Thyroid gland (tissue), 4 donors: Measurements from ENCODE around the gene GOLGA6D. TPM values are rescaled to one million over a fixed set of nuclear protein-coding genes. Genes with fewer than 3 reads are reported as not detected.
A peak's percentile ranks its signal among the peaks of the same experiment; 100 is the strongest.
"Not testable (repeated sequence)": the region's sequence is repeated elsewhere in the genome, so short reads cannot be mapped to it uniquely, and the experiment has no call there.

Source experiments
- DNase-seq, 2 donors: peaks; one replicate each; pipeline ENCODE4 v3.0.0-alpha.2; 2019
- H3K27ac ChIP-seq, 3 donors: fragments of 200-600 bp; sonication (generic); 1 replicate in 2 of 3; 2 replicates in 1 of 3; pipeline ENCODE4 v1.5.1; 2016 to 2019; ENCODE audit warnings: mild to moderate bottlenecking in 1 of 3, moderate library complexity in 1 of 3
- H3K27me3 ChIP-seq: fragments of 200-600 bp; sonication (generic); one replicate; pipeline ENCODE4 v1.5.1; 2019
- H3K36me3 ChIP-seq, 2 donors: fragments of 200-600 bp; sonication (generic); one replicate each; pipeline ENCODE4 v1.5.1; 2016 to 2019
- H3K4me1 ChIP-seq, 2 donors: fragments of 200-600 bp; sonication (generic); one replicate each; pipeline ENCODE4 v1.5.1; 2017 to 2019
- H3K4me3 ChIP-seq, 3 donors: fragments of 200-600 bp; sonication (generic); replicated peaks in 1 of 3; 1 replicate in 2 of 3; 2 replicates in 1 of 3; pipeline ENCODE4 v1.5.1; 2016; ENCODE audit warnings: mild to moderate bottlenecking in 1 of 3
- H3K9me3 ChIP-seq: fragments of 200-600 bp; sonication (generic); one replicate; pipeline ENCODE4 v1.5.1; 2017
- WGBS, 2 donors: methylation state at CpG; one replicate each; pipeline ENCODE4 v1.1.5; 2017; 5-methylcytosine and 5-hydroxymethylcytosine counted together
- intact Hi-C: fragments of 100-400 bp; cut with DNase I; formaldehyde crosslinking; loops from one replicate; pipeline ENCODE4 v1.15.1; 2023
- total RNA-seq, 4 donors: library from RNA; depleted of rRNA; stranded (reverse); fragments of >200 nt; gene quantifications; one replicate each; pipeline ENCODE4 v1.2.3, GENCODE V29; 2016
- TF ChIP-seq, protein P1 (sequence below), 6 experiments: fragments of 200-600 bp in 3 of 6; fragments of 450-650 bp in 3 of 6; sonication (generic) in 3 of 6; IDR thresholded peaks; one replicate each; pipeline ENCODE4 v1.5.1; 2016 to 2019; ENCODE audit warnings: antibody characterized with exemption in 6 of 6, mild to moderate bottlenecking in 2 of 6, inconsistent platforms in 1 of 6, moderate library complexity in 1 of 6

The GOLGA6D gene
- total RNA-seq, 4 donors from 2014 or later, result not detected

DNA sequence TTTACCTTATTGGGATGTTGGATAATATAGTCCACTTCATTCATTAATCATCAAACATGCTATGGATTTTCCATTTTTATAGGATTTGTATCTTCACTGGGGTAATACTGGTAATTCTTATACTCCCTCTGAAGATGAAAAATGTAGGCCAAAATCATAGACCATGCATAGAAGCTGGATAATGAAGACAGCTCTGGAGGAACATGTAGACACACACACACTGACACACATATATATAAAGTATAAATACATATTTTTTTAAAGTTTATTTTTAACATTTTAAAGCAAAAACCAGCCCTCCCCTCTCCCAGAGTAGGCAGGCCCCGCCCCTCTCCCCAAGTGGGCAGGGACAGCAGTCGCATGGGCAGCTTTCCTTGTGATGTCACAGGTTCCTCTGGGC is 24.6 kb upstream of the GOLGA6D start, which contains the start of gene GOLGA6C:
GOLGA6C (plus strand) TSS at position 301 of the 400 bp plus-strand sequence. CDS start 265 bp downstream, outside the sequence.
- H3K27ac ChIP-seq, H3K9me3 ChIP-seq, H3K4me1 ChIP-seq, DNase-seq, H3K36me3 ChIP-seq, H3K27me3 ChIP-seq, intact Hi-C loops, H3K4me3 ChIP-seq: not testable (repeated sequence)
- WGBS, 2 donors, result no CpG with 5 or more reads among the region's 2 CpGs

DNA sequence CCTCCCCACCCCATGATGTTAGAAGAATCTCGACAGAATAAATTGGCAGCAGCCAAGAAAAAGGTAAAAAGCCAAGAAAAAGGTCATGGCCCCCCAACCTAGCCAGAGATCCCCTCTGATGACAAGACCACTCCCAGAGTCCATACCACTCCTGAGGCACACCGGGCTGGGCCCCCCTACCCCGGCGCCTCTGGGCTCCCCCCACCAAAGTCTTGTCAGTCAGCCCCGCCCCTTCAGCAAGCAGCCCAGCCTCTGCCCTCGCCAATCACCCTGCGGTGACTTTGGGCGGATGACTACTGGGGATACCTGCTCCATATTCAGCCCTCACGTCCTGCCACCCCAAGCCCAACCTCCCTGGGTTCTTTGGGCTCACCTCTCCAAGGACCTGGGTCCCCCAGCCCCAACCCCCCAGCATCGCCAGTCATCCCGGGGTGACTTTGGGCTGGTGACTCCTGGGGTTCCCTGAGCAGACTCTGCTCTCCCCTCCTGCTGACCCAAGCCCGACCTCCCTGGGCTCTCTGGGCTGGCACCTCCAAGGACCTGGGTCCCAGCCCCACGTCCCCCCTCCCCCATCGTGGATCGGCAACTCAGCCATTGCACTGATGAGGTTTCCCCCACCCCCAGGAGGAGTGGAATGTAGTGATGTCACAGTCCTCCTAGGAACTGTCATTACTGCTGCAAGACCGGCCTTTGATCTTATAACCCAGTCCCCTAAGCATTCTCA is 23.9 kb upstream of the GOLGA6D start:
- H3K4me3 ChIP-seq, H3K27ac ChIP-seq, H3K36me3 ChIP-seq, DNase-seq, H3K27me3 ChIP-seq, H3K9me3 ChIP-seq, intact Hi-C loops, H3K4me1 ChIP-seq: not testable (repeated sequence)
- WGBS, 2 donors, result no CpG with 5 or more reads among the region's 16 CpGs

DNA sequence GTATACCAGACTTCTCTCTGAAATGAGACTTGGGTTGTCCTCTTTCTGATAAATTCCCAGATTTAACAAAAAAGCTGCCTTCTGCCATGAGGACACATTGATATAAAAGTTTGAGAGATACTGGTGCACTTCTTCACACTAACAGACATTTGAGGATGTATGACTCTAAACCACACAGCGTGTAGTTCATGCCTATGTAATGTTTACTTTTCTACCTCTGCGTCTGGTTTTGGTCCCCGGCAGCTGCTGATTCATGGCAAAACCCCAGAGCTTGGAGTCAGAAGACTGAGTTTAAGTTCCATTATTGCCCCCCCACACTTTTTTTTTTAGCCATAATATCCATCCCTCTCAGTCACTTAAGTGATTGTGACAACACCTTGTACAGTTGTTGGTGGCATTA is 22.8 kb upstream of the GOLGA6D start:
- H3K9me3 ChIP-seq, H3K4me1 ChIP-seq, H3K36me3 ChIP-seq, H3K4me3 ChIP-seq, H3K27ac ChIP-seq, H3K27me3 ChIP-seq, intact Hi-C loops, DNase-seq: not testable (repeated sequence)
- WGBS, 2 donors, result no CpG with 5 or more reads among the region's 3 CpGs

DNA sequence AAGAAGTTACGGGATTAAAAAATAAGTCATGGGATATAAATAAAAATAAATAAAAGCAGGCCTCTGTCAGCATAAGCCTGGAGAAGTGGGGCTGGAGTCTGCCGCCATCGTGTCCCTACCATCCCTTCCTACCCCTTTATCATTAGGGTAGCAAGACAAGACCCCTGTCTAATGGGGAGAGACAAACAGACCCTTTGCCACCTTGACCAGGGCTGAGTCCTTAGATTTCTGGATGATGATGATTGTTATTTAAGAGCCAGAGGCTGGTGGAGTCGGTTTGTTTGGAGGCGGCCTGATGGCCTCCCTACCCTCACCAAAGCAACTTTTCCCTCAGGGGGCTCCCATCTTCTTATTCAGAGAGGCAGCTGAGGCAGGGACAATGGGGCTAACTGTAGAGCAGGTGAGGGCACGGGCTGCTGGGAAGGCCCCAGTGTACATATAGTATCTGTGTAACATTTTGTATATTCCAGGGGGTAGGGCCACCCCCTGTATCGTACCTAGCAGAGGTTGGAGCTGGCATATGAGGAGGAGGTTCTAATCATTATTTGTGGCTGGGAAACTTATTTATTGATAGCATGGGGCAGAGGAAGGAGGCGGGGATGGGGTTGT is 8.8 kb upstream of the GOLGA6D start:
- intact Hi-C loops, result loop anchor here (10.0 kb wide), 1 partner anchor 949 kb away; no protein-coding TSS in a partner anchor
- not testable (repeated sequence) for H3K27me3 ChIP-seq
- 55 to 100% methylated on average over 1 of the region's 8 CpGs for WGBS, 2 donors

DNA sequence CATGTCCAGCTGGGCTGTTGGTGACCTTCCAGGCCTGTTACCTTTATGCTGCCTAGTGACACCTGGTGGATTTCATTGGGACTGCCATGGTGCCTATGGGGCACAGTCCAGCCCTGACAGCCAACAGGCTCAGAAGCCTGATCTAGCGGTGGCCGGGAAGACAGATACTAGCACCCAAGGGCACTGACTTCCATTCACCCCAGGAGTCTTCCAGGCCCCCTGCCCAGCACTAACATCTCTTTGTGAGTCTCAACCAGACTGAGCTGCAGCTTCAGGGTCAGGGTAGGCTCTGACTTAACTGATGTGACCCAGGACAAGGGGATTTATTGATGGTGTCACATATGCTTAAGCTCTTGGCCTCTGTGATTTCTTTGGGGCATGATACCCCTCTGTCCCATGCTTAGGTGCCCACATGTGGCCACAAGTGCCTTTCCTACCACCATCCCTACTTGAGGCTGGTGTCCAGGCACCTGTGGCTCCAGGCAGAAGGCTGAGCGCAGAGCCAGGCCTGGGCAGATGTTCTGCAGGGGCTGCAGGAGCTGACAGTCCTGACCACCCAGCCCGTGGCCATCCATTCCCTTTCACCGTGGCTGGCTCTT is 8.0 kb upstream of the GOLGA6D start:
- H3K27me3 ChIP-seq, H3K36me3 ChIP-seq, H3K4me3 ChIP-seq, H3K9me3 ChIP-seq, H3K4me1 ChIP-seq, H3K27ac ChIP-seq: not testable (repeated sequence)
- TF ChIP-seq, protein P1, sequence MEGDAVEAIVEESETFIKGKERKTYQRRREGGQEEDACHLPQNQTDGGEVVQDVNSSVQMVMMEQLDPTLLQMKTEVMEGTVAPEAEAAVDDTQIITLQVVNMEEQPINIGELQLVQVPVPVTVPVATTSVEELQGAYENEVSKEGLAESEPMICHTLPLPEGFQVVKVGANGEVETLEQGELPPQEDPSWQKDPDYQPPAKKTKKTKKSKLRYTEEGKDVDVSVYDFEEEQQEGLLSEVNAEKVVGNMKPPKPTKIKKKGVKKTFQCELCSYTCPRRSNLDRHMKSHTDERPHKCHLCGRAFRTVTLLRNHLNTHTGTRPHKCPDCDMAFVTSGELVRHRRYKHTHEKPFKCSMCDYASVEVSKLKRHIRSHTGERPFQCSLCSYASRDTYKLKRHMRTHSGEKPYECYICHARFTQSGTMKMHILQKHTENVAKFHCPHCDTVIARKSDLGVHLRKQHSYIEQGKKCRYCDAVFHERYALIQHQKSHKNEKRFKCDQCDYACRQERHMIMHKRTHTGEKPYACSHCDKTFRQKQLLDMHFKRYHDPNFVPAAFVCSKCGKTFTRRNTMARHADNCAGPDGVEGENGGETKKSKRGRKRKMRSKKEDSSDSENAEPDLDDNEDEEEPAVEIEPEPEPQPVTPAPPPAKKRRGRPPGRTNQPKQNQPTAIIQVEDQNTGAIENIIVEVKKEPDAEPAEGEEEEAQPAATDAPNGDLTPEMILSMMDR (IDR thresholded peaks at IDR 0.05), result peak; percentile 38 to 71 (median 62)
- 60 to 64% methylated on average over 5 of the region's 5 CpGs for WGBS, 2 donors
- DNase-seq, result peak; percentile 89 to 91
- intact Hi-C loops, result loop anchor here (10.0 kb wide), 1 partner anchor 950 kb away; no protein-coding TSS in a partner anchor

More for the DNA sequence above, 8.8 kb upstream of the GOLGA6D start:
- not testable (repeated sequence) for DNase-seq, H3K4me3 ChIP-seq, H3K36me3 ChIP-seq, H3K27ac ChIP-seq, H3K4me1 ChIP-seq, H3K9me3 ChIP-seq

DNA sequence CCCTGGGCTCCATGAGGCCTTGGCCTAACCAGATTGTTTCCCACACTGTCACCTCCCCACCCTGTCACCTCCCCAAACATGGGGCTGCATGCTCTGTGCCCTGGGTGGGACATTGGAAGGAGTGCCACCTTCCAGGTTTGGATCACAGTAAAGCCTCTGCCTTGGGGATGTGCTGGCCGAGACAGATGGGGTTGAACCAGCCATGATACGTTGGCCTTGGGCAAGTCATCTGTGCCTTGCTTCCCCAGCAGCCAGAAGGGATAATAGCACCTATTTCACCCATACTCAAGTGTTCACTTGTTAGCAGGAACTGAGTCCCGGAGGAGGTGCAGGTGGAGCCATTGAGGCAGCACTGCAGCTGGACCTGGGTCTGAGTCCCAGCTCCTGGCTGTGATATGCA is 7.0 kb upstream of the GOLGA6D start:
- H3K9me3 ChIP-seq, DNase-seq, H3K36me3 ChIP-seq, H3K4me1 ChIP-seq, H3K27me3 ChIP-seq, H3K27ac ChIP-seq, H3K4me3 ChIP-seq: not testable (repeated sequence)
- WGBS, 2 donors, result 70 to 83% methylated on average over 3 of the region's 3 CpGs
- intact Hi-C loops, result loop anchor here (10.0 kb wide), 1 partner anchor 951 kb away; no protein-coding TSS in a partner anchor

DNA sequence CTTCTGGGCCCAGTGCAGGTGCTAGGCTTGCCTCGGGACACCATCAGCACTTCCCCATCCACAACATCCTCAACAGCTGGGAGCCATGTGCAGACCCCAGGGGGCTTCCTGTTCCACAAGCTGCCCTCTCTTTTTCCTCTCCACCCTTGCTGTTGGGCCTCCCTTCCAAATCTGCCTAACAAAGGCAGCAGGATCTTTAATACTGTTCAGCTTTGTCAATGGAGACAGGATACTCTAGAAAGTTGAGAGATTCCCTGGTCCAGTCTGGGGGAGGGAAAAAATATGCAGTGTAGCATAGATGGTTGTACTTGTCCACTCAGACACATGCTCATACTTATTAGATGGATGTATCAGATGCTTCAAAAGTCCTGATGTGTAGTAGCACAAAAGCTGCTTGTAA is 4.1 kb upstream of the GOLGA6D start:
- H3K27ac ChIP-seq, DNase-seq, H3K4me3 ChIP-seq, H3K4me1 ChIP-seq, H3K27me3 ChIP-seq, H3K36me3 ChIP-seq, H3K9me3 ChIP-seq: not testable (repeated sequence)
- intact Hi-C loops, result loop anchor here (10.0 kb wide), 1 partner anchor 954 kb away; no protein-coding TSS in a partner anchor
- WGBS, 2 donors, result 33 to 50% methylated on average over 1 of the region's 1 CpG

DNA sequence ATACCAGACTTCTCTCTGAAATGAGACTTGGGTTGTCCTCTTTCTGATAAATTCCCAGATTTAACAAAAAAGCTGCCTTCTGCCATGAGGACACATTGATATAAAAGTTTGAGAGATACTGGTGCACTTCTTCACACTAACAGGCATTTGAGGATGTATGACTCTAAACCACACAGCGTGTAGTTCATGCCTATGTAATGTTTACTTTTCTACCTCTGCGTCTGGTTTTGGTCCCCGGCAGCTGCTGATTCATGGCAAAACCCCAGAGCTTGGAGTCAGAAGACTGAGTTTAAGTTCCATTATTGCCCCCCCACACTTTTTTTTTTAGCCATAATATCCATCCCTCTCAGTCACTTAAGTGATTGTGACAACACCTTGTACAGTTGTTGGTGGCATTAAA is 1.5 kb downstream of the GOLGA6D start:
- H3K4me1 ChIP-seq, H3K27ac ChIP-seq, intact Hi-C loops, H3K9me3 ChIP-seq, H3K27me3 ChIP-seq, H3K4me3 ChIP-seq, DNase-seq, H3K36me3 ChIP-seq: not testable (repeated sequence)
- no CpG with 5 or more reads among the region's 3 CpGs for WGBS, 2 donors

DNA sequence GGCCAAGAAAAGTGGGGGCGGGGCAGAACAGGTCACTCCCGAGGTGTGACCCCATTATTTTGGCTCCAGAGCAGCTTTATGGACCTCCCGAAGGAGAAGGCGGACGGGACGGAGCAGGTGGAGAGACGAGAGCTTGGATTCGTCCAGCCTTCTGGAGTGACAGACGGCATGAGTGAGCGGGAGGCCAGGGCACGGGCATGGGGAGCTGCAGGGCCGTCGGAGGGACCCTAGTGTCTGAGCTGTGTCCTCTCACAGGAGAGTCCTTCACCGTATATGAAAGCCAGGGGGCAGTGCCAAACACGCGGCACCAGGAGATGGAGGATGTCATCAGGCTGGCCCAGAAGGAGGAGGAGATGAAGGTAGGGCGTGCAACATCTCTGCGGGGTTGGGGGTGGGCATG is 11.0 kb downstream of the GOLGA6D start:
- H3K4me3 ChIP-seq, H3K9me3 ChIP-seq, H3K27me3 ChIP-seq, H3K4me1 ChIP-seq, H3K36me3 ChIP-seq, H3K27ac ChIP-seq, intact Hi-C loops, DNase-seq: not testable (repeated sequence)
- no CpG with 5 or more reads among the region's 18 CpGs for WGBS, 2 donors

DNA sequence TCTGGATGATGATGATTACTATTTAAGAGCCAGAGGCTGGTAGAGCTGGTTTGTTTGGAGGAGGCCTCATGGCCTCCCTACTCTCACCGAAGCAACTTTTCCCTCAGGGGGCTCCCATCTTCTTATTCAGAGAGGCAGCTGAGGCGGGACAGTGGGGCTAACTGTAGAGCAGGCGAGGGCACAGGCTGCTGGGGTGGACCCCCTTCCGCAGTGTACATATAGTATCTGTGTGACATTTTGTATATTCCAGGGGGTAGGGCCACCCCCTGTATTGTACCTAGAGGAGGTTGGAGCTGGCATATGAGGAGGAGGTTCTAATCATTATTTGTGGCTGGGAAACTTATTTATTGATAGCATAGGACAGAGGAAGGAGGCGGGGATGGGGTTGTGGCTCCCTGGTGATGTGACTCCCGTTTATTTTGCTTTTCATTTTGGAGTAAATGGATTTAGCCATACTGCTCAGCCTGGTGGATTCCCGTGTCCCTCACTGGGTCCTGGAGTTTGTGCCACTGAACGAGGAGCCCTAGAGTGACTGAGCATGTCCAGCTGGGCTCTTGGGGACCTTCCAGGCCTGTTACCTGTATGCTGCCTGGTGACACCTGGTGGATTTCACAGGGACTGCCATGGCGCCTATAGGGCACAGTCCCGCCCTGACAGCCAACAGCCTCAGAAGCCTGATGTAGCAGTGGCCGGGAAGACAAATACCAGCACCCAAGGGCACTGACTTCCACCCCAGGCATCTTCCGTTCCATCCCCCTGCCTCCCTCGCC is 16.1 kb downstream of the GOLGA6D start:
- H3K36me3 ChIP-seq, H3K27ac ChIP-seq, H3K27me3 ChIP-seq, H3K4me3 ChIP-seq, intact Hi-C loops, H3K9me3 ChIP-seq, H3K4me1 ChIP-seq: not testable (repeated sequence)
- DNase-seq, result peak; percentile 73 to 76
- WGBS, 2 donors, result 20 to 70% methylated on average over 2 to 5 of the region's 13 CpGs
